NK-92 treated with Interleukin-12 subunit alpha and Interleukin-12 subunit beta, amount 100 ng/mL, for 24 hours (cell line): ENCODE results near the gene LRRC42.
"Not testable (repeated sequence)": the region's sequence is repeated elsewhere in the genome, so short reads cannot be mapped to it uniquely, and the experiment has no call there.

ENCODE experiments used
- DNase-seq: peaks from one replicate; lab custom pipeline; 2025; lab: John Stamatoyannopoulos, UW

The LRRC42 gene

DNA sequence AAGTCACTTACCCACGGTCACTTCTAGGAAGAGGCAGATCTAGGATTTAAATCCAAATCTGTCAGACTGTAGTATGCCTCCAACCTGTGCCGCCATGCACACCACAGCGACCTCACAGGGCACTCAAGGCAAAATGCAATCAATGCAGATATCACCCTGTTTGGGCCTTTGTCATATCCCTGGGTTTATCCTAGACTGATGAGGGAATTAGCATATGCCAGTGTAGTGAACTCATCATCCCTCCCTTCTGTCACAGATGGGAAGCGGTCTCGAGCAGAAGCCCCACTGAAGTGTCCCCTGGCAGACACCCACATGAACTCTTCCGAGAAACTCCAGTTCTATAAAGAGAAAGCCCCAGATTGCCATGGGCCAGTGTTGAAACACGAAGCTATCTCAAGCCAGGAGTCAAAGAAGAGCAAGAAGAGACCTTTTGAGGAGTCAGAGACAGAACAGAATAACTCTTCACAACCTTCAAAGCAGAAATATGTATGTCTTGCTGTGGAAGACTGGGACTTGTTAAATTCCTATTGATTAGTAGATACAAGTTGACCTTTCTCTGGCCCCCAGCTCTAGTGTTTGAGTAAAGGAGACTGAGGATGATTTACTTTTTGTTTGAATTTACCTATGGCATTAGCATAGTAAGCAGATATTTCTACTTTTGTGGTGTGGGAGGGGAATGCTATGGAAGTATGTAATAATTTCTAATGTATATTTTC lies 21.4 kb downstream of the LRRC42 start:
- no peak for DNase-seq

DNA sequence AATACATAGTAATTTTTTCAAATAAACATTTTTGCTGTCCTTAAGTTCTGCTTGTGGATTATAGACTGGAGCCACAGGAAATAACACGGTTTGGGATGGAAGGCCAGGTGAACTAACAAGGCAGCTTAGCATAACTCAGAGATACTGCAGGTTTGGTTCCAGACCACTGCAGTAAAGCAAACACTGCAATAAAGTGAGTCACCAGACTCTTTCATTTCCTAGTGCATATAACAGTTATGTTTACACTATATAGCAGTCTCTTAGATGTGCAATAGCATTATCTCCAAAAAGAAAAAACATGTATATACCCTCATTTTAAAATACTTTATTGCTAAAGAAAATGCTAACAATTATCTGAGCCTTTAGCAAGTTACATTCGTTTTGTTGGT lies 22.0 kb downstream of the LRRC42 start:
- no peak for DNase-seq

DNA sequence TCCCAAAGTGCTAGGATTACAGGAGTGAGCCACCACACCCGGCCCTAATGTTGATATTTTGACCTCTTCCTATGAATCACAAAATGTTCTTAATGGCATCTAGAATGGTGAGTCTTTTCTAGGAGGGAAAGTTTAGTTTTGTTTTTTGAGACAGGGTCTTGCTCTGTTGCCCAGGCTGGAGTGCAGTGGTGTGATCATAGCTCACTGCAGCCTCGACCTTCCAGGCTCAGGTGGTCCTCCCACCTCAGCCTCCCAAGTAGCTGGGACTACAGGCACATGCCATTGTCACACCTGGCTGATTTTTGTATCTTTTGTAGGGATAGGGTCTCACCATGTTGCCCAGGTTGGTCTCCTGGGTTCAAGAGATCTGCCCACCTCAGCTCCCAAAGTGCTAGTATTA lies 23.2 kb downstream of the LRRC42 start:
- DNase-seq = not testable (repeated sequence)

DNA sequence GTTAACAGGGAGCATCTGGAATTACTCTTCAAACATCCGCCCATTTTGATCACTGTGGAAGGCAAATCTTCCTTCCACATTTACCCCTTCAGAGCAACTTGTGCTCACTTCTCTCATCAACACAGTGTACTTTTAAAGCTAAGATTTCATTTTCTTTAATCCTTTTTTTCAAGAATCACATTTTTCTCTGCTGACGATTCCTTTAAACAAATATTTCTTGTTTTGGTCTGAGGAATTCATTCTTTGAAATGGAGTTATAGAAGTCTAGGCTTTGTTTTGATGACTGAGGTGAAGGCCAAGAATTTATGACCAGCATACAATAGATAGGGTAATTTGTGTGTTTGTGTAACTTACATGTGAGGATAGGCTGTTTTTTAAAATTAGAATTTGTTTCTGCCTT lies 25.6 kb downstream of the LRRC42 start:
- no peak for DNase-seq

DNA sequence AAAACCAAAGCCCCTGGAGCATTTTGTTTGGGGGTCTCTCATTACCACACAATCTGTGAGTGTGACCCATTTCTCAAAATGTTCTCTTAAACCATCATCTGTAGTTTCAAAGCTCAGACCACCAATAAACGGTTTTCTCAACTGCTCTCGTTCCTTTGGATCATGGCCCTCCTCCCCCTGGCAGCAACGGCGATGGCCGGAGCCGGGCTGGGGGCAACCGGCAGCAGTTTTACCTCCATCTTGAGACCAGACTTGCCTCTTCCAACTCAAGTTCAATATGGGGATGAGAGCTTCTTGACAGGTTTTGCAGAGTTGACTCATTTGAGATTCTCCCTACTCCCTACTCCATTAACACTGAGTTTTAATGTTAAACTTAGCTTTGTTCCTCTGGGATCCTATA lies 29.7 kb downstream of the LRRC42 start:
- no peak for DNase-seq

DNA sequence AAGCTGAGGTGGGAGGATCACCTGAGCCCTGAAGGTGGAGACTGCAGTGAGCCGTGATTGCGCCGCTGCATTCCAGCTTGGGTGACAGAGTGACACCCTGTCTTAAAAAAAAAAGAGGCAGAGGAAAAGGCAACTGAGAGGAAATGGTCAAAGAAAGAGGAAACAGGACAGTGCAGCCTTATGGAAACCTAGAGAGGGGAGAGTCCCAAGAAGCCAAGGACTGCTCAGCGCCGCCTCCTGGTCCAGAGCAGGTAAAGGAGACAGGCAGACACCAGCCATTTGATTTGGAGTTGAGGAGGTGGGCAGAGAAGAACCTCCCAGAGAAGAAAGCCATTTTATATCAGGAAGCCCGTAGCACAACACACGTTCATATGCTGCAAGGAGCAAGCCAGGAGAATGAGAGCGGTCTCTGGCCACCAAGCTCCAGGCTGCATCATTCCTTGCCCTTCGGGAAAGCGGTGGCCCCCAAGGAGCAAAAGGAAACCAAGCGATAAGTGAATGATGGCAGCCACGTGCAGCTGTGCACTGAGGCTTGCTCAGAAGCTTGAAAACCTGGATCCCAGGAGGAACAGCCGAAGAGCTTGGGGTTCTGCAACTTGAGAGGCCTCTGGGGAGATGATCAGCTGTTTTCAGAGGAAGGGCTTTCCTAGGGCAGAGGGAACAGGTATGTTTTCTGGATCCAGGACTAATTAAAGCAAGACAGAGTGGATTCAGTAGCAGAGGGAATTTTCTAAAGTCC lies 33.7 kb downstream of the LRRC42 start:
- DNase-seq = no peak

DNA sequence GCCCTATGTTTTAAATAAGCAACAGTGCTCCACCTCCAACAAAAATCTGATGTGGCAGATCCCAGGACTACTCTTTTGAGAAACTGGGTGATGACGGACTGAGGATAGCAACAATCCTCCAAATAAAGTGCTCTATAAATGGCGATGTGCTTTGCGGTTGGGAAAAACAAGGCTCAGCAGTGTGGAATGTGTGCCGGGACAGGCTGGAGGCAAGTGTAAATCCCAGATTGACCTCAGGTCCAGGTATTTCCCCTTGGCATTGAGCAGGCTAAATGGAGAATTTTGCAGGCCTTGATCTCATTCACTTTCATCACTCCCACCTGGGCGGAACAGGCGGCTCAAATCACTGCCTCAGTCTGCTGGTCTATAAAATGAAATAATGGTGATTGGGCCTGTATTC lies 35.1 kb downstream of the LRRC42 start:
- no peak for DNase-seq

DNA sequence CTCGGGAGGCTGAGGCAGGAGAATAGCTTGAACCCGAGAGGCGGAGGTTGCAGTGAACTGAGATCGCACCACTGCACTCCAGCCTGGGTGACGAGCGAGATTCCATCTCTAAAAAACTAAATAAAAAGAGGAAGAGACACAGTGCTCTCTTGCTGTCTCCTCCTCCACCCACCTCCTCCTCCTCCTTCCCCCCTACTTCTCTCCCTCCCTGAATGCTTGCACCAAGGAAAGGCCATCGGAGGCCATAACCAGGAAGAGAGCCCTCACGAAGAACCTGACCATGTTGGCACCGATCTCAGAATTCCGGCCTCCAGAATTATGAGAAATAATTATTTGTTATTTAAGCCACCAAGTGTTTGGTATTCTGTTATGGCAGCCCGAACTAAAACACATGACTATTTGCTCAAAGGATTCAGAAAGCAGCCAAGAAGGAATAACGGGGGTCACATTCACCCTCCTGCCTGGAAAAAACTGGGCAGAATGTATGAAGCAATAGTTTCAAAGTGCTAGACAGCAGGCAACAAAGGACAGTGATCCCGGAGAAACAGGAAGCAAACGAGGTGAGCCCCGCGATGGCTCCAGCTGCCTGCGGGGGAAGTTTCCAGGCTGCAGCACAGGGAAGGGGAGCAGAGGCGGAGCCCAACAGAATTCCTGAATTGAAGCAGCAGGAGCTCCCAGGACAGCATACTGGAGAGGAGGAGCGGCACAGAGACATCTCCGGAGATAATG lies 36.0 kb downstream of the LRRC42 start:
- no peak for DNase-seq

DNA sequence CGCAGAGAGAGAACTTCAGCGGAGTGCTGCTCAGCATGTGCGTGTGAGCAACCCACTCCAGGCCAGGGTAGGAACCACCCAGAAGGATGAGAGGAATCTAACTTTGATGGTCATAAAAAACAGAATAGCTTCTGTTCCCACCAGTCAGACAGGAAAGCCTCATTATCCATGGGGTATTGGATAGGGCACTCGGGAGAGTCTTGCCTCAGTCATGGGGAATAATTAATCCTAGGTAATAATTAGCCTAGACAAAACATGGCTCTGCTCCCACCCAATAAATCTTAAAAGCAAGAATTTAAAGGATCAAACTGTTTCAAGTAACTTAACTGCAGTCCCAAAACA lies 36.6 kb downstream of the LRRC42 start:
- no peak for DNase-seq

DNA sequence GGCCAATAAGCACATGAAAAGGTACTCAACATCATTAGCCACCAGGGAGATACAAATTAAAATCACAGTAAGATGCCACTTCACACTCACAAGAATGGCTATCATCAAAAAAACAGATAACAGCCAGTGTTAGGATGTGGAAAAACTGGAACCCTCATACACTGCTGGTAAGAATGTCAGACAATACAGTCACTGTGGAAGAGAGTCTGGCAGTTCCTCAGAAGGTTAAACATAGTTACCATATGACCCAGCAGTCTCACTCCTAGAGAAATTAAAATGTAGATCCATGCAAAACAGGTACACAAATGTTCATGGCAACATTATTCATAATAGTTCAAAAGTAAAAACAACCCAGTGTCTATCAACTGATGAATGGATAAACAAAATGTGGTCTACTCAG lies 38.6 kb downstream of the LRRC42 start:
- no peak for DNase-seq

DNA sequence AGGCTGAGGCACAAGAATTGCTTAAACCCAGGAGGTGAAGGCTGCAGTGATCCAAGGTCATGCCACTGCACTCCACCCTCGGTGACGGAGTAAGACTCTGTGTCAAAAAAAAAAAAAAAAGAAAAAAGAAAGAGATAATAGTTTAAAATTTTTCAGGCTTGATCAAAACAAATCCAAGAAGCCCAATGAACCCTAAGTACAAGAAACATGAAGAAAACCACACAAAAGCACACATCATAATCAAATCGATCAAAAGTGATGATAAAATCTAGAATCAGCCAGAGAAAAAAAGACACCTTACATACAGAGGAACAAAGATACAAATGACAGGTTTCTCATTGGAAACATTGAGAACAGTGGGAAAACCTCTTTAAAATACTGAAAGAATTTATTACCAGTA lies 40.3 kb downstream of the LRRC42 start:
- no peak for DNase-seq

DNA sequence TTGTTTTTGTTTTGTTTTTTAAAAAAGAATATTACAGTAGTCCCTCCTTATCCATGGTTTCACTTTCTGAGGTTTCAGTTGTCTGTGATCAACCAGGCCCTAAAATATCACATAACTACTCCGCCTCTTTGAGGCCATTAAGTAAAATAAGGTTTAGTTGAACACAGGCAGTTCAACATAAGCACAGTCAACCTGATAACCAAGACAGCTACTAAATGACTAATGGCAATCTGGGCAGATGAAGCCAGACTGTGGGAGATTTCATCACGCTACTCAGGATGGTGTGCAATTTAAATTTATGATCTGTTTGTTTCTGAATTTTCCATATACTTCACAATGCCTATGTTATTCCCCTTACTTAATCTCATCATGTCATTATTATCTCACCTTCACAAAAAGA lies 41.7 kb downstream of the LRRC42 start:
- DNase-seq = no peak

DNA sequence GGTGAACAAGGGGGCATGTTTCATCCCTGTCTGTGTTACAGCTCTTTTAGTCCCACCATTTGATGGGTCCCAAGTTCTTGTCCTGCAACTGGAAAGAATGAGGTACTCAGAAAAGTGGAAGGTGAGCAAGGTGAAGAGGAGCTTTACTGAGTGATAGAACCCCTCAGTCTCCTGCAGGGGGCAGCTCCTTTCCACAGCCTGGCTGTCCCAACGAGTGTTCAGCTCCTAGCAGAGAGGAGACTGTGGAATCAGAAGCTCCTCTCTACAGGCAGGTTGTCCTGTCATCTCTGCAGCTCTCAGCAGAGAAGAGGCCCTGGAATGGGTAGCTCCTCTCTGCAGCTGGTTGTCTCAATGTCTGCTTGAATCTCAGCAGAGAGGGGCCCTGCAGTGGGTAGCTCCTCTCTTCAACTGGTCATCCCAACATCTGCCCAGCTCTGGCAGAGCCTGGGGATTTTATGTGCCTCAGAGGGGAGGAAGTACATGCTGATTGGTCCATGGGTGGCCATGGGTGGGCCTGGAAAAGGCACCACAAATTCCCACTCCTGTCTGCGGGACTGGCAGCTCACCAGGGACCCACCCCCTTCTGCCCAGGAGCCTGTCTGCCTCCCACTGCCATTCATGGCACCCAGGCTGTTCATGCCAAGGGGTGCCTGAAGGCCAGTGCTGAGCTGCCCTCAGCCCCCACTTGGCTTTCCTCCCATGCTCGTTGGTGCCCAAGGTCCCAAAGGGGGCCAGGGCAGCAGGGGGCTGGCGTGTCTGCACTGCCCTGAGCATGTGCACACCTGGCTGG lies 46.1 kb downstream of the LRRC42 start:
- no peak for DNase-seq

DNA sequence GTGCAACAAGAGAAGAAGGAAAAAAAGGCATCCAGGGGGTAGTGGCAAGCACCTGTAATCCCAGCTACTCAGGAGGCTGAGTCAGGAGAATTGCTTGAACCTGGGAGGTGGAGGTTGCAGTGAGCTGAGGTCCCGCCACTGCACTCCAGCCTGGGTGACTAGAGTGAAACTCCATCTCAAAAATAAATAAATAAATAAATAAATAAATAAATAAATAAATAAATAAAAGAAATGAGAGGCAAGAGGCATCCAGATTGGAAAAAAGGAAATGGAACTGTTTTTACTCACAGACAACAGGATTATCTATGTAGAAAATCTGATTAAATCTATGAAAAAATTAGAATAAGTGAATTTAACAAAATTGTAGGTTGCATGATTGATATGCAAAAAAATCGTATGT lies 48.4 kb downstream of the LRRC42 start:
- not testable (repeated sequence) for DNase-seq

DNA sequence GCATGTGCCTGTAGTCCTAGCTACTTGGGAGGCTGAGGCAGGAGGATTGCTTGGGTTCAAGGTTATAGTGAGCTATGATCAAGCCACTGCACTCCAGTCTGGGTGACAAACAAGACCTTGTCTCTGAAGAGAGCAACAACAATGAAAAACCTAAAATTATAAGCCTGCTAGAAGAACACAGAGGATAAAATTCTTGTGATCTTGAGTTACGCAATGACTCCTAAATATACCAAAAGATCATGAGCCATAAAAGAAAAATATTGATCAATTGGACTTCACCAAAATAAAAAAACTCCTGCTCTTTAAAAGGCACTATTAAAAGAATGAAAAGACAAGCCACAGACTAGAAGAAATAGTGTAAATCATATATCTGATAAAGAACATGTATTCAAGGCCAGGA lies 49.5 kb downstream of the LRRC42 start:
- no peak for DNase-seq

DNA sequence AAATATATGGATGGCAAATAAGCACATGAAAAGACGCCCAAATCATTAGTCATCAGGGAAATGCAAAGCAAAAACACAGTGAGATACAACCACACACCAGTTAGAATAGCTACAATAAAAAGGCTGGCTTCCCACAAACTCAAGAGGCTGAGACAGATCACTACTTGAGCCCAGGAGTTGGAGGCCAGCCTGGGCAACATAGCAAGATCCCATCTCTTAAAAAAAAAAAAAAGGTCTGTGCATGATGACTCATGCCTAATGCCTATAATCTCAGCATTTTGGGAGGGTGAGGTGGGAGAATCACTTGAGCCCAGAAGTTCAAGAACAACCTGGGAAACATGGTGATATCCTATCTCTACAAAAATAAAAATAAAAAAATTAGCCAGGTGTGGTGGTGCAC lies 52.1 kb downstream of the LRRC42 start:
- DNase-seq = no peak

DNA sequence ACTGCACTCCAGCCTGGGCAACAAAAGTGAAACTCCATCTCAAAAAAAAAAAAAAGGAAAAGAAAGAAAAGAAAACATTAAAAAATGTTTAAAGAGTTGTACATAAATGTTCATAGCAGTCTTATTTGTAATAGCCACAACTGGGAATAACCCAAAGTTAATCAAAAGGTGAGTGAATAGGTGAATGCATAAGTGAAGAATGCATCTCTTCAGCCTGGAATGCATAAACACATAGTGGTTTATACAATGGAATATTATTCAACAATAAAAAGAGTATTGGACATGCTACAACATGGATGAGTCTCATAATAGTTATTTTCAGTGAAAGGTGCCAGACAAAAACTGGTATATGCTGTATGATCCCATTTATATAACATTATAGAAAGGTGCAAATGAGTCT lies 53.8 kb downstream of the LRRC42 start:
- no peak for DNase-seq

DNA sequence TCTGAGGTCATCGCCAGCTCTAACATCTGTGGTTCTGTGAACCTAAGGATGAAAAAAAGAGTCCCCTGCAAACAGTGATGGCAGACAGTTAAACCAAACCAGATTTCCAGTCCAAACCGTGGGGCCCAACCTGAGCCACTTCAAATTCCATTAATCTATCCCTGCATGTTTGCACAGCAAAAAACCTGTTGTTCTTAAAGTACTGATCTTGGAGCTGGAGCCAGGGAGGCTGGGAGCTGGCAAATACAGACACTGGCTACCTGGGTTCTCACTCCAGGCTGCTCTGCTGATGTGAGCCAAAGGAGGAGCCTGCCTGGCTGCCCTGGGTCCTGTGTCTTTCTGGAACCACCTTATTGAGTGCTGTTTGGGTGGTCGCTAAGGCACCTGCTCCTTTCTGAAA lies 55.4 kb downstream of the LRRC42 start:
- DNase-seq = no peak

DNA sequence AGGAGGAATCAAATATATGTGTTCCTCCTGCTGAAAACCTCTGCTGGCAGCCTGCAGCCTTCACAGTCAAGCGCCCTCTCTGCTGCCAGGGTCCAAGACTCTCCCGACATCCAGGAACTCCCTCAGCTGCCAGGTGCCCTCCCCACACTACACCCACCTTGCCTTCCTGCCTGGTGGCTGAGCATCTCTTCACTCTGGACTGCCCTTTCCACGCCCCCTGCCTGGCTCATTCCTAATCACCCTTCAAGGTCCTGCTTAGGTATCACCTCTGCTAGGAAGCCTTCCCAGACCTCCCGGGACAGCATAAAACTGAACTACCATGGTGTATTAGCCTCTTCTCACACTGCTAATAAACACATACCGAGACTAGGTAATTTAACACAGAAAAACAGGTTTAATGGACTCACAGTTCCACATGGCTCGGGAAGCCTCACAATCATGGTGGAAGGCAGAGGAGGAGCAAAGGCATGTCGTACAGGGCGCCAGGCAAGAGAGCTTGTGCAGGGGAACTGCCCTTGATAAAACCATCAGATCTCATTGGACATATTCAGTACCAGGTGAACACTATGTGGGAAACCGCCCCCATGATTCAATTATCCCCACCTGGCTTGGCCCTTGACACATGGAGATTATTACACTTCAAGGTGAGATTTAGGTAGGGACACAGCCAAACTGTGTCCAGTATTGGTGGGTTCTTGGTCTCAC lies 56.5 kb downstream of the LRRC42 start:
- DNase-seq = no peak

DNA sequence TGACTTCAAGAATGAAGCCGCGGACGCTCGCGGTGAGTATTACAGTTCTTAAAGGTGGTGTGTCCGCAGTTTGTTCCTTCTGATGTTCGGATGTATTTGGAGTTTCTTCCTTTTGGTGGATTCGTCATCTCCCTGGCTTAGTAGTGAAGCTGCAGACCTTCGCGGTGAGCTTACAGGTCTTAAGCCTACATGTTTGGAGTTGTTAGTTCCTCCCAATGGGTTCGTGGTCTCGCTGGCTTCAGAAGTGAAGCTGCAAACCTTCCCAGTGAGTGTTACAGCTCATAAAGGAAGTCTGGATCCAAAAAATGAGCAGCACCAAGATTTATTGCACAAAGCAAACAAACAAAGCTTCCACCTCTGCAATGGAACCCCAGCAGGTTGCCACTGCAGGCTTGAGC lies 57.1 kb downstream of the LRRC42 start:
- DNase-seq = no peak

DNA sequence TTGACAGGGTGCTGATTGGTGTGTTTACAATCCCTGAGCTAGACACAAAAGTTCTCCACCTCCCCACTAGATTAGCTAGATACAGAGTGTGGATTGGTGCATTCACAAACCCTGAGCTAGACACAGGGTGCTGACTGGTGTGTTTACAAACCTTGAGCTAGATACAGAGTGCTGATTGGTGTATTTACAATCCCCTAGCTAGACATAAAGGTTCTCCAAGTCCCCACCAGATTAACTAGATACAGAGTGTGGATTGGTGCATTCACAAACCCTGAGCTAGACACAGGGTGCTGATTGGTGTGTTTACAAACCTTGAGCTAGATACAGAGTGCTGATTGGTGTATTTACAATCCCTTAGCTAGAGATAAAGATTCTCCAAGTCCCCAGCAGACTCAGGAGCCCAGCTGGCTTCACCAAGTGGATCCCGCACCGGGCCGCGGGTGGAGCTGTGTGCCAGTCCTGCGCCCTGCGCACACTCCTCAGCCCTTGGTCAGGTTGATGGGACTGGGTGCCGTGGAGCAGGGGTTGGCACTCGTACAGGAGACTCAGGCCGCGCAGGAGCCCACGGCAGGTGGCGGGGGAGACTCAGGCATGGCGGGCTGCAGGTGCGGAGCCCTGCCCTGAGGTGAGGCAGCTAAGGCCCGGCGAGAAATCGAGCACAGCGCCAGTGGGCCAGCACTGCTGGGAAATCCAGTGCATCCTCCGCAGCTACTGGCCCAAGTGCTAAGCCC lies 57.8 kb downstream of the LRRC42 start:
- DNase-seq = not testable (repeated sequence)
